ENCODE results near the gene PIK3R4. TPM values are rescaled to one million over a fixed set of nuclear protein-coding genes. Genes with fewer than 3 reads are reported as not detected.
A peak's percentile ranks its signal among the peaks of the same experiment; 100 is the strongest.

Gene PIK3R4
- total RNA-seq, 3 donors from 2014 or later, result 36.8 to 55.2 (median 38.7) TPM

DNA sequence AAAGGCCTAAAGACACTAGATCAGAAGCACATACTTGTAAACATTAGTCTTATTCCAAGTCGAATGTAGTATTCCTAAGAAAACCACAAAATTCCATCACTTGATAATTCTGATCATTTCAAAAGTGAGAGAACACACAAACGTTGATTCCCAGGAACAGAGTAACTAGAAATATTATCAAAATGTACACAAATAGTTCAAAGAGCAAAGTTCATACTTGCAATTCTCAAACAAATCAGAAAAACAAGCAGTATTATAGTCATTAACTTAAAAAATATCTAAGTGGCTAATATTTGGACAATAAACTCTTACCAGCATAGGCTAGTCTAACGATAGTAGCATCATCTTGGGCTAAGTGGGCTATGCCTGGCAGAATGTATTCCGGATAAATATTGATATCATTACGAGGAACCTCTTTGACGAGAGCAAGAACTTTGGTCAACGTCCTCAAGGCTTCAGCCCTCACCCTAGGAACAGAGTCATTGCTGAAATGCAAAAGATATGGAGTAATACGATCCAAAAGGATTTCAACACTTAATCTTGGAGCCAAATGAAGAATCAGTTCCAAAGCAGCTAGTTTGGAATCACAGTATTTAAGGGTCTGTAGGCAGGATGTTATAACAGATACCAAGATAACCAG is 13.3 kb downstream of the PIK3R4 start:
- no peaks in the 10 kb centered on the region for H3K36me3 ChIP-seq
- H3K4me1 ChIP-seq, result no peaks in the 10 kb centered on the region
- H3K27me3 ChIP-seq, result no peaks in the 10 kb centered on the region
- no peak for DNase-seq (ENCODE audit: low spot score in 2 of 2)
- H3K27ac ChIP-seq, result no peak overlapping the region
- intact Hi-C loops (cut with DNase I; ENCODE audit: low total_unique reads), result no loop called here
- no peaks in the 10 kb centered on the region for H3K9me3 ChIP-seq
- TF ChIP-seq POLR2A (IDR thresholded peaks at IDR 0.05) (no peak), POLR2AphosphoS5 (IDR thresholded peaks at IDR 0.05) (no peak)
- TF ChIP-seq, protein P1, sequence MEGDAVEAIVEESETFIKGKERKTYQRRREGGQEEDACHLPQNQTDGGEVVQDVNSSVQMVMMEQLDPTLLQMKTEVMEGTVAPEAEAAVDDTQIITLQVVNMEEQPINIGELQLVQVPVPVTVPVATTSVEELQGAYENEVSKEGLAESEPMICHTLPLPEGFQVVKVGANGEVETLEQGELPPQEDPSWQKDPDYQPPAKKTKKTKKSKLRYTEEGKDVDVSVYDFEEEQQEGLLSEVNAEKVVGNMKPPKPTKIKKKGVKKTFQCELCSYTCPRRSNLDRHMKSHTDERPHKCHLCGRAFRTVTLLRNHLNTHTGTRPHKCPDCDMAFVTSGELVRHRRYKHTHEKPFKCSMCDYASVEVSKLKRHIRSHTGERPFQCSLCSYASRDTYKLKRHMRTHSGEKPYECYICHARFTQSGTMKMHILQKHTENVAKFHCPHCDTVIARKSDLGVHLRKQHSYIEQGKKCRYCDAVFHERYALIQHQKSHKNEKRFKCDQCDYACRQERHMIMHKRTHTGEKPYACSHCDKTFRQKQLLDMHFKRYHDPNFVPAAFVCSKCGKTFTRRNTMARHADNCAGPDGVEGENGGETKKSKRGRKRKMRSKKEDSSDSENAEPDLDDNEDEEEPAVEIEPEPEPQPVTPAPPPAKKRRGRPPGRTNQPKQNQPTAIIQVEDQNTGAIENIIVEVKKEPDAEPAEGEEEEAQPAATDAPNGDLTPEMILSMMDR (IDR thresholded peaks at IDR 0.05), result no peak
- H3K4me3 ChIP-seq, result no peak overlapping the region

DNA sequence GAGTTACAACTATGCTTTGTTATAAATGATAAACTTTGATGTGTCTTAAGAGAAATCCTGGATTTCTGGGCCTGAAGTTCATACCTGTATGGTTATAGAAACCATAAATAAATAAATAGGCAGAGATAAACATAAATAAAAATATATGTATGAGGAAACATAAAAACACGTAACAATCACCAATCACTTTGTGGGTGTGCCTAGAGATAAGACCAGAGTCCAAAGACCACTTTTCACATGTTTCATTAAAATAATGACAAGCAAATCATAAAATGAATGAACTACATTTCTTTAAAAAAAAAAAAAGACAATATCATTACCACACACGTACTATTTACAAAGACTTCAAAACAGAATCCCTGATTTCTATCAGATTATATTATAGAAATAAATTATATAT is 14.1 kb downstream of the PIK3R4 start:
- Histone ChIP-seq H3K4me1 (no peaks in the 10 kb centered on the region), H3K36me3 (no peaks in the 10 kb centered on the region), H3K27ac (no peak overlapping the region), H3K27me3 (no peaks in the 10 kb centered on the region), H3K9me3 (no peaks in the 10 kb centered on the region), H3K4me3 (no peak overlapping the region)
- TF ChIP-seq, protein P1 (IDR thresholded peaks at IDR 0.05), result no peak
- TF ChIP-seq POLR2A (IDR thresholded peaks at IDR 0.05), result no peak
- DNase-seq (ENCODE audit: low spot score in 2 of 2), result no peak
- intact Hi-C loops (cut with DNase I; ENCODE audit: low total_unique reads), result no loop called here

DNA sequence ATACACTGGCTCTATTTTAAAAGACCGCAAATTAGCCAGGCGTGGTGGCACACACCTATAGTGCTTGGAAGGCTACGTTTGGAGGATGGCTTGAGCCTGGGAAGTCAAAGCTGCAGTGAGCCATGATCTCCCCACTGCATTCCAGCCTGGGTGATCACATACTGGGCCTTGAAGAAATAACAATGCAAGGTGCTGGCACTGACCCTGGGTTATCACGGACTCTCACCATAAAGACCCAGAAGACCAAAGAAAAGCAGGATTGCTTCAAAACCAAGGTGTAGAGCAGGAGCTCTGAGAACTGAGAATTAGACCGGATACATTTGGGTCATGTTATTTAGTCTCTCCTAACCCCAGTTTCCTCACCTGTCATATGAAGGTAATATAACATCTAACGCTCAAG is 14.8 kb downstream of the PIK3R4 start:
- no peak for DNase-seq (ENCODE audit: low spot score in 2 of 2)
- Histone ChIP-seq H3K36me3 (no peaks in the 10 kb centered on the region), H3K4me3 (no peak overlapping the region), H3K27ac (no peak overlapping the region), H3K4me1 (no peaks in the 10 kb centered on the region), H3K9me3 (no peaks in the 10 kb centered on the region), H3K27me3 (no peaks in the 10 kb centered on the region)
- intact Hi-C loops (cut with DNase I; ENCODE audit: low total_unique reads), result no loop called here
- TF ChIP-seq POLR2A (IDR thresholded peaks at IDR 0.05), result no peak
- TF ChIP-seq POLR2AphosphoS5 (IDR thresholded peaks at IDR 0.05), result no peak
- TF ChIP-seq, protein P1 (IDR thresholded peaks at IDR 0.05), result no peak

DNA sequence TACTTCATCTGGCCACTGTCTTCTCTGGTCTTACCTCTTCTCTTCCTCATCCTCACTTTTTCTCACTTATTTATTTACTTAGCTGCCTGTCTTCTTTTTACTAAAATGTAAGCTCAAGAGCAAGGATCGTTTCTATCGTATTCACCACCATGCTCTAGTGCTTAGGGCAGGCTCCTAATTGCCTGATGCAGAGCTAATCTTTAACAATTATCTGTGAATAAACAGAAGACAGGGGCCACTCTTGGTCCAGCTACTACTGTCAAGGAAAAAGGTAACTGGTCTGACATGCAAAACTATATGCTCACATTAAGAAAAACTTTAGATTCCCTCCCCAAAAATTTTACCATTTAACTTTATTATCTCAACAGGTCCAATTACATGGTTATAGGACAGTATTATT is 17.5 kb downstream of the PIK3R4 start:
- no peak for DNase-seq (ENCODE audit: low spot score in 2 of 2)
- no peaks in the 10 kb centered on the region for H3K27me3 ChIP-seq
- no peaks in the 10 kb centered on the region for H3K36me3 ChIP-seq
- intact Hi-C loops (cut with DNase I; ENCODE audit: low total_unique reads), result no loop called here
- H3K4me1 ChIP-seq, result no peaks in the 10 kb centered on the region
- H3K9me3 ChIP-seq, result no peaks in the 10 kb centered on the region
- H3K4me3 ChIP-seq, result no peak overlapping the region
- peak overlapping the region in 1 of 2 donors; percentile 35 for H3K27ac ChIP-seq
- TF ChIP-seq, protein P1 (IDR thresholded peaks at IDR 0.05), result no peak
- no peak for TF ChIP-seq POLR2A (IDR thresholded peaks at IDR 0.05)
- TF ChIP-seq POLR2AphosphoS5 (IDR thresholded peaks at IDR 0.05), result no peak

DNA sequence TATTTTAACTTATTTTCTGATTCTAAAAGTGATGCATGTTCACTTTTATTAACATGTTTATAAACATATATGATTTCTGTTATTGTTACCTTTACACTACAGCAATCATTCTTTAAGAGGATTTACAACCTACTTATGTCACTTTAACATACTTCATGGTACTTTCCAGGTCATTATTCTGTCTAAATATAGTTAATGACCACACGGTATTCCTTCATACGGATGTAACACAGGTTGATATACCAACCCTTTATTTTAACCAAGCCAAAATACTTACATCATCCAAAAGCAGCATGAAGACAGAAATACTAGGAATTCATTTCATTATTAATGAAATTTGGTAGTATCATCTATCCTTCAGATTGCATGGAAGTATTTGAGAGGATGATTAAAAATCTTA is 18.6 kb downstream of the PIK3R4 start:
- intact Hi-C loops (cut with DNase I; ENCODE audit: low total_unique reads), result no loop called here
- no peak overlapping the region for H3K27ac ChIP-seq

More for the DNA sequence above, 18.6 kb downstream of the PIK3R4 start:
- Histone ChIP-seq H3K27me3 (no peaks in the 10 kb centered on the region), H3K9me3 (no peaks in the 10 kb centered on the region), H3K36me3 (no peaks in the 10 kb centered on the region), H3K4me1 (no peaks in the 10 kb centered on the region), H3K4me3 (no peak overlapping the region)
- no peak for DNase-seq (ENCODE audit: low spot score in 2 of 2)
- TF ChIP-seq, protein P1 (IDR thresholded peaks at IDR 0.05), result no peak
- TF ChIP-seq POLR2AphosphoS5 (IDR thresholded peaks at IDR 0.05), result no peak
- TF ChIP-seq POLR2A (IDR thresholded peaks at IDR 0.05), result no peak

All from breast epithelium (tissue), 4 donors.